ENCODE results near the gene SLC35E1.

Gene SLC35E1

GRCh38 chr19:16572332-16573211 lies at the start of gene SLC35E1:
Gene SLC35E1, minus strand, starts transcription at chr19:16572415. Its CDS starts 51 bp downstream, at chr19:16572364.
- DNase-seq (ENCODE audit: low spot score): peak; percentile 91

DNA sequence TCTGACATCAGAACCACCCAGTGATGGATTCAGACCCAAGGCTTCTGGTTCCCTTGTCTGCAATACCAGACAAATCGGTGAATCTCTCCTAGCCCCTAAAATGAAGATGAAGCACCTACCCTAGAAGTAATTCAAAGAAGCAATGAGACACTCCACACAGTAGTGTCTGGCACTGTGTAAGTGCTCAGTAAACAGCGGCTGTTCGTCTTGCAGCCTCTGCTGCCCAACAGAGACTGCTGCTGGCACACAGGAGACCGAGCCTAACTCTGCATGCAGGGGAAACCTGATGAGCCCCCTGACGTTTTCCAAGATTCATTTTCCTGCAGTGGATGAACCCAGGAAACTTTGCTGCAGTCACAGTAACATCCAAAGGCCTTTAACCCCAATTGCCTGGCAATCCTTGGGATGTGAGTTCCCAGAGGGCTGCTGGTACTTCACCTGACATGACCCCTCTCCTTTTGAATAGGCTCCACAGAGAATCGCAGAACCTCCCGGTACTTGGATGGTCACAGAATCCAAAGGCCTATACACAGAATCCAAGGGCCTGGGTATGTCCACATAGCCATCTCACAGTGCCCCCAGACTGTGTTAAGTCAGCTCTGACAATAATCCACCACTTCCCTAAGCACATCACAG lies 49.1 kb upstream of the SLC35E1 start:
- DNase-seq (ENCODE audit: low spot score): no peak

- DNase-seq (ENCODE audit: low spot score): no peak
These were observed 48.4 kb upstream of the SLC35E1 start for GRCh38 chr19:16620584-16620983.

DNA sequence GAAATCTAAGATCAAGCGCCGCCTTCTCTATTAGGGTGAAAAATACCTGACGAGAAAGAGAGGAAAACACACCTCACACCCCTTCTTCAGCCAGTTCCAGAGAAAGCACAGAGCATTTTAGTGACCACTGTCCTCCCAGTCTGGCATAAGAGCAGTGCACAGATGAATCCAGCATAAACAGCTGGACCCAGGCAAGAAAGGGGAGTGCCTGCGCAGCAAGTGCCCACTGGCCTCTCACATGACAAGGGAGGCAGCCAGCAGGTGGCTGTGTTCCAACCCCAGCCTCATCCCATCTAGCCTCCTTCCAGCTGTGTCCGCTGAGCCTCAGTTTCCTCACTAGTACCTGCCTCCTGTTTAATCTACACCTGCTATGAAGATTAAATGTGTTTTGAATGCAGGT lies 47.8 kb upstream of the SLC35E1 start:
- DNase-seq (ENCODE audit: low spot score): no peak

DNA sequence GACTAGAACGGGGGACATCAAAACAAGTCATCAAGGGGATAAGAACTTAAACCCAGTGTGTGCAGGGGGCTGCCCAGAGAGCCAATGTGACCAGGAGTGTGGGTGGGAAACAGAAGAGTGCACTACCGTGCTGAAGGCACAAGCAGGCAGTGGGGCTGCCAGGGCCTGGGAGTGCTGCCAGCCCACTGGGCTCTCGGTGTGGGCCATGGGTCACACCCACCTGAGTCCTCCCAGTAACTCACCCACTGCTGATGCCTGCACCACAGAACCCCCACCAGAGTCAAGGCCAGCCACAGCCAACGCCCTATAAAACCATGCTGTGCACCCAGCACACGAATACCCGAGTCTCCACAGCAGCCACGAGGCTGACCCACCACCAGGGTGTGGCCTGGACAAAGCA lies 47.2 kb upstream of the SLC35E1 start:
- DNase-seq (ENCODE audit: low spot score): no peak

DNA sequence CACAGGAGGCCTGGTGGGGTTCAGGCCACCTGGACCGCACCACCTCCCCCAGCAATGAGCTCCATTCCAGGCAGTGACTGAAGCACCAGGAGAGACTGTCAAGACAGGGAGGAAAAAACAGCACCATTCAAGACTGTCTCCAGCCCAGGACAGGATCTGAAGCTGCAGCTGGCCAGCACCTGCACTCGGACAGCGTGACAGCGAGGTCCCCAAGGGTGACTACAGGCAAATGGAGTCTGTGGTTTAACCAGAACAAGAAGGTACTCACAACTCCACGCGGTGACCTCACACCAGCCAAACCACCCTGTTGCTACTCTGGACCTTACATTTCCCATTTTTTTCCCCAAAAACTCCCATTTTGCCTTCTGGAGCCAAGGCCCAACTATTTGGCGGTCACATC lies 46.0 kb upstream of the SLC35E1 start:
- DNase-seq (ENCODE audit: low spot score): no peak

- DNase-seq (ENCODE audit: low spot score): peak; percentile 22
These were observed 43.6 kb upstream of the SLC35E1 start for GRCh38 chr19:16615808-16616207.

DNA sequence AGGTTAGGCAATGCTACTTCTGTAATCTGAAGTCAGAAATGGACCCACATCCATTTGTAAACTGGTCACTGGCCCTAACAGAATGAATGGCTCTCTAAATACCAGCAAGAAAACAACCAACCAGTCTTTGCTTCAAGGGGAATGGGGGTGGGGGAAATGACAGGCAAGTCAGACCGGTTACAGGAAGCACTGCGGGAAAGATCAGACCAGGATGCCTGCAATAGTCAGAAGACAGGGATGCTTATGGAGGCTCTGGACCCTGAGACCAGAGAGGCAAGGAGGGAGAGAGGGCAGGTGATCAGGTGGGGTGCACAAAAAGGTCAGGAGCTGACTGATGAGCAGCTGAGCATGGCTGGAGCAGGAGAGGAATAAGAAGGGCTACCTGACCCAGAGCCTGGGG lies 42.7 kb upstream of the SLC35E1 start:
- DNase-seq (ENCODE audit: low spot score): no peak

DNA sequence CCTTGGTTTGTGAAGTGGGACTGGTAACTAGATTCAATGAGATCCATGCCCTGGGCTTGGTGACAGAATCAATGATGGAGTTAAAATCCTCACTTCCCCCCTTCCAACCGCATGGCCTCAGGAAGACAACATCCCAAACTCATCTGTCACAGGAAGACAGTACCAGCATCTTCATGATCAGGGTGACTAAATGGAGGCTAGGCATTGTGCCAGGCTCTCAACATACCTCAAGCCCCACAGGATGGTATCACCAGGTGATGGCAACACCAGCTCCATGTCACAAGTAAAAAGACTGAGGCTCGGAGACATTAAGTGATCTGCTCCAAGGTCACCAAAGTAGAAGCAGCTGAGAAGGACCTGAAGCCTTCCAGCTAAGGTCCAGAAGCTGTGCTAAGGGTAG lies 41.6 kb upstream of the SLC35E1 start:
- DNase-seq (ENCODE audit: low spot score): no peak

- no peak for DNase-seq (ENCODE audit: low spot score)
These were observed 40.4 kb upstream of the SLC35E1 start for GRCh38 chr19:16612636-16613035.

DNA sequence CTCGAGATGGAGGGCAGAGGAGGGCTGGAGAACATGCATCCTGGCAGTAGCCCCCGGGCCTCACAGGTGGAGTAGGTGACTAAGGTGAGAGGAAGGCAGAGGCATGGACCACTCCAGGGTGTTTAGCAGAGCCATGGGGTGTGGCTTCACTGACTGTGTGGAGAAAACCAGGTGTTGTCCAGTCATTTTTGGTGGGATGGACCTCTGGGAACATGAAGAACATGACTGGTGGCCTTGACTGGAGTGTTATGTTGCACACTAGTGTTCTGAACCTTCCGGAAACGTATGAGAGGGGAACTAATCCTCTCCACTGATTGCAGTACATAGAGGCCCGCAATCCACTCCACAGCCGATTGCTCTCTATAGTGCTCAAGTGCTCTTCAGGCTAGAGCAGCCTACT lies 38.9 kb upstream of the SLC35E1 start:
- DNase-seq (ENCODE audit: low spot score): no peak

DNA sequence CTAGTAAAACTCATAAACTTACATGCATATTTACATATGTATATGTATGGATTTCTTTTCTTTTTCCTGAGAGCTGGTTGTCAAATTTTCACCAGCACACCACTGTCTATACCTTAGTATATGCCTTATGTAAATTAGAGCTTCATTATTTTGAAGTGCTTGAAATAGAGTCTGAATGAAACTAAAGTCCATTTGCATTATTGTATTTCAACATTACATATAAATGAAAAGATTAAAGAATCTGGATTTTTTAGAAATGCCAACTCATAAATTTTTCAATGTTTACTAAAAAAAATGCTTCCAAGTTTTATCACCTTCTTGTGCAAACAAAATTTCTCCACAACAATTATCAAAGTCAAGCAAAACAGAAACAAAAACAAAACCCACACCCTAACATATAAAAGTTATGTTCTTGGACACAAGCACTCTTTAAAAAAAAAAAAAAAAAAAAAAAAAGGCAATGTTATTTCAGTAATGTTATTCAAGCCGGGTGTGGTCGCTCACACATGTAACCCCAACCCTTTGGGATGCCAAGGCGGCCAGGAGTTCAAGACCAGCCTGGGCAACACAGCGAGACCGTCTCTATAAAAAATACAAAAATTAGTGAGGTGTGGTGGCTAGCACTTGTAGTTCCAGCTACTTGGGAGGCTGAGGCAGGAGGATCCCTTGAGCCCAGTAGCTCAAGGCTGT lies 37.4 kb upstream of the SLC35E1 start:
- no peak for DNase-seq (ENCODE audit: low spot score)

GRCh38 chr19:16608290-16608739 lies 36.1 kb upstream of the SLC35E1 start:
- no peak for DNase-seq (ENCODE audit: low spot score)

DNA sequence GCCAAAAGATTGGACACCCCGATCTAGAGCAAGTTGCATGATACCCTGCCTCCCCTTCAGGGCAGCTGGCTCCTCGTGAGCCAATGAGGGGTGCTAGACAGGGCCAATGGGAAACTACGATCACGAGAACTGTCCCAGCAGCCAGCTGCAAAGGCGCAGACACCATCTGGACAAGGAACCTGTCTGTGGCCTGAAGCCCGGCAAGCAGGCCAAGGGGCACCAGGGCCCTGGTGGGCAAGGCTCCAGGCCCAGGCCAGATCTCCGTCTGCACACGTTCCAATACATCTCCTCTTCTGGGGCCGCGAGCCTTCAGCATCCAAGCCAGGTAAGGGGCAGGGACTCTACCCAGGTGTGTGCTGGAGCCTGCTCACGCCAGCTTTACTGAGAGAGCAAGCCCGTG lies 35.6 kb upstream of the SLC35E1 start:
- no peak for DNase-seq (ENCODE audit: low spot score)

DNA sequence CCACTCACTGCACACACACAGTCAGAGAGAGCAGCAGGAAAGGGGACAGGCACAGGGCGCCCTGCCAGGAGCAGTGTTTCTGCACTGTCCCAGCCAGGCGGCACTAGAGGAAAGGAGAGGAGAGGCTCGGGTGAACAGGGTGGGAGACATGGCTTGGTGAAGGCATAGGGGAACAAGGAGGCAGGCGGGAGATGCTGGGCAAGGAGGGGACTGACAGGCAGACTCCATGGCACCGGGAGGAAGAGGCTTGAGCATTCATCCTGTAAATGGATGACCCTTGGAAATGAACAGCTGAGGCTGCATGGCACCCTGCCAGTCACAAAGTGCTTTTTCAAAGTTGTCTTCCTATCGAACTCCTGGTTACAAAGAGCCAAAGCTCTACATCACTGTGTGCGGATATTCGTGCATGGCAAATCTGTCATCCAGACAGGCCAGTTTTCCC lies 33.4 kb upstream of the SLC35E1 start:
- DNase-seq (ENCODE audit: low spot score): no peak

DNA sequence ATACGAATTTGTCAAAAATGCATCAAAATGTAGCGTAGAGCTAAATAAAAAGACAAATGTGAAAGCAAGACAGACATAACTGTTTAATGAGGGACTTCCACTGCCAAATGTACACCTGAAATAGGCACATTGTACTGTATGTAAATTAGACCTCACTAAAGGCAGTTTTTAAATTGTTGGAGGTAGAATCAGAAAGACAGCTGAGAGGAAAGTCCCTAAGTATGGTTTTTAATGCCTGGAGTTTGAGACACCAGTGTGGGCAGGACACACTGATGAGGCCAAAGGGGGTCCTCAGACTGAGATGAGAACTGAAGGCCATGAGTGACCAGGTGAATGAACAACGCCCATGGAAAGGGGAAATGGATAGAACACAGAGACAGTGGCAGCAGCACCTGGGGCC lies 32.9 kb upstream of the SLC35E1 start:
- no peak for DNase-seq (ENCODE audit: low spot score)

- no peak for DNase-seq (ENCODE audit: low spot score)
These were observed 32.4 kb upstream of the SLC35E1 start for GRCh38 chr19:16604615-16605014.

DNA sequence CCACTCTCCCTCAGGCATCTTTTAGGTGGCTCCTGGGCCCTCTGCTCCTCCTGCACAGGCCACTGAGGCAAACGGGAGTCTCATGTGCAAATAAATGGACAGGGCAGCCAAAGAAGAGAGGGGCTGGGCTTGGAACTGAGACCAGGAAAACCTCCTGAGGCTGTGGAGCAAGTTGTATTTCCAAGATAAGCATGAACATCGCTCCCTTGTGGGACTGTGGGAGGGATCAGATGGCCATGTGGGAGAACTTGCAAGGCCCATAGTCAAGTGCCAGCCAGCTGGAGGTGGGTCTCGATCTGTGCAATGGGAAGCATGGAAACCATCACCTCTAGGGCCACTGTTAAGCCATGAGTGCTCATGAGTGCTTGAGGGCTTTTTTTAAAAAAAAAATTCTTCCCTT lies 30.9 kb upstream of the SLC35E1 start:
- no peak for DNase-seq (ENCODE audit: low spot score)

DNA sequence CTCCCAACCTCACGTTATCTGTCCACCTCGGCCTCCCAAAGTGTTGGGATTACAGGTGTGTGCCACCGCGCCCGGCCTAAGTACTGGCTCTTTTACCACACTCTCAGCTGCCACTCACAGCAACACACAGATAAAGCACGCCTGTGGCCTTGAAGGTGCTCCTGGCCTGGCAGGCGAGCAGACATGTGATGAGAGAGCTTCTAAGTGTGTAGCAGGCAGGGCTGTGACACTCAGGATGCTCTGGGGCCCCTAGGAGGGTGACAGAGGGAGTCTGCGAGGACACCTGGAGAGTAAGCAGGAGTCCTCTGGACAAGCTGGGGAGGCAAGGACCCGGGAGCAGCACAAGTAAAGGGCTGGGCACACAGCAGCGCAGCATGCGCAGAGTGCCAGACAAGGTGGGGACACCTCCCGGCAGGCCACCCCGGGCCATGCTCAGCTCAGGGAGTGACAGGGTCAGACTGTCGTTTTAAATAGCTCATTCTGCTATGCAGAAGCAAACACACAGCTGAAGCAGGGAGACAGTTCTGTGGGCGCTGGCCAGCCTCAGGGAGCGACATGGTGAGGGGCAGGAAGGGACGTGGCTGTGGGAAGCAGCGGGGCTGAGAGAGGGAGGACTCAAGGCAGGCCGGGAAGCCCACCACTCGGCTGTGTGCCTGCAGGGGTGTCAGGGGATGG lies 29.3 kb upstream of the SLC35E1 start:
- DNase-seq (ENCODE audit: low spot score): no peak

GRCh38 chr19:16600824-16601223 lies 28.6 kb upstream of the SLC35E1 start:
- no peak for DNase-seq (ENCODE audit: low spot score)

DNA sequence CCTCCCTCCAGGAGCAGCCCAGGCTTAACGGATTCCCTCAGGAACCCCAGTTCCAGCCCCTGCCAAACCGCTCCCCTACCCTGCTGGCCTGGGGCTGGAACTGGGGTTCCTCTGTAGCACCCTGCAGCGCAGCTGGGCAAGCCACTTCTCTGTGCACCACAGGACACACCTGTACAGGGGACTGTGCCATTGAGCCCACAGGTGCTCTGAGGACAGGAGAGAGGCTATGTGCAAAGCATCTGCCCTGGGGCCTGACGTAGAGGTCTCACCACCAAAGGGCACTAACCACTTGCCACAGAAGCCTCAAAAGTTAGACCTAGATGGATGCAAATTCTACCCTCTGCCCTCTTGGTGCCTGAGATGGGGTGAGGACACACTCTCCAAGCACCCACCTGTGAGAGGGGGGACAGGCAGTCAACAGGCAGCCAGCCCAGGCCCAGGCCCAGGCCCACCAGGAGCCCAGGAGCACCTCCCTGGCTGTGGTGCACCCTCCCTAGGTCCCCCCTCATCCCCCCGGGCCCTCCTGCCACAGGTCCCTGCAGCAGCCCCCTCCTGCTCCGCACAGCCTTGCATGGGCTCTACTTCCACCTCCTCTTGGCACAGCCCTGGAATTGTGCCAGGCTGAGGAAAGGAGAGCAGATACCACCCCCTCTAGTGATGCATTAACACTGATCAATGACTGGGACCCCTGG lies 27.6 kb upstream of the SLC35E1 start:
- no peak for DNase-seq (ENCODE audit: low spot score)

DNA sequence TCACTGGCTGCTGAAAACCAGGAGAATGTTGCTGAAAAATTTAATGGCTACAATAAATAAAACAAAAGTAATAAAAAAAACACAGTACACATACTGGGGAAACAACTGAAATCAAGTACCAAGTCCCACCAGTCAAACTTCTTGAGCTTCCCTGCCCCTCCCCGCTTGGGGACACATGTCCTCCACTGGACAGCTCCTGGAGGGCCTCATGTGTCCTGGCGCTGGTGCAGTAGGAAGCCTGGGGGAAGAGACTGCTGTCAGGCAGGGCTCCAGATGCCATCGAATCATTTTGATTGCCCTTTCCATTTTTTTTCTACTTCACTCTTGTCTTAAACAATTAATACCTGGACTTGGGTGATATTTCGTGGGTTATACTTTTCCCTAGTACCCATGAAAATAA lies 26.6 kb upstream of the SLC35E1 start:
- no peak for DNase-seq (ENCODE audit: low spot score)
